HEK293T (cell line): ENCODE data around the gene UMAD1.

Experiments
- CTCF ChIA-PET: fragments of 350-600 bp; formaldehyde crosslinking; extraction: SDS; loops from one replicate; lab custom pipeline; 2021; ENCODE audit warnings: antibody characterized with exemption, inconsistent platforms; lab: Yijun Ruan, JAX
- POLR2A ChIA-PET: fragments of 350-600 bp; formaldehyde crosslinking; extraction: SDS; loops from one replicate; lab custom pipeline; 2020; ENCODE audit warnings: antibody characterized with exemption, inconsistent platforms; lab: Yijun Ruan, JAX
- DNase-seq: peaks from one replicate; pipeline ENCODE4 v3.0.0; 2012; ENCODE audit warnings: mixed read lengths; ENCODE audit errors: extremely low spot score
- ARNT ChIP-seq: fragments of 450-650 bp; IDR thresholded peaks from 2 replicates; pipeline ENCODE4 v1.6.1; 2017; ENCODE audit warnings: mild to moderate bottlenecking
- BHLHE40 ChIP-seq: fragments of 450-650 bp; IDR thresholded peaks from 2 replicates; pipeline ENCODE4 v1.6.1; 2016; ENCODE audit warnings: mild to moderate bottlenecking, moderate library complexity, borderline replicate concordance
- CTBP1 ChIP-seq: fragments of 450-650 bp; IDR thresholded peaks from 2 replicates; pipeline ENCODE4 v1.6.1; 2016; ENCODE audit warnings: borderline replicate concordance
- ELF4 ChIP-seq: fragments of 450-650 bp; IDR thresholded peaks from 2 replicates; pipeline ENCODE4 v1.6.1; 2017; ENCODE audit warnings: antibody characterized with exemption
- FOXA1 ChIP-seq: fragments of 450-650 bp; IDR thresholded peaks from 2 replicates; pipeline ENCODE4 v1.6.1; 2016; ENCODE audit warnings: mild to moderate bottlenecking
- FOXK2 ChIP-seq: fragments of 450-650 bp; IDR thresholded peaks from 2 replicates; pipeline ENCODE4 v1.6.1; 2016; ENCODE audit warnings: mild to moderate bottlenecking
- FOXM1 ChIP-seq: fragments of 450-650 bp; IDR thresholded peaks from 2 replicates; pipeline ENCODE4 v1.6.1; 2017; ENCODE audit warnings: mild to moderate bottlenecking, borderline replicate concordance
- HDGF ChIP-seq: fragments of 450-650 bp; IDR thresholded peaks from 2 replicates; pipeline ENCODE4 v1.6.1; 2017; ENCODE audit warnings: antibody characterized with exemption, borderline replicate concordance
- L3MBTL2 ChIP-seq: fragments of 450-650 bp; conservative IDR thresholded peaks from 2 replicates; pipeline ENCODE4 v1.6.1; 2016; ENCODE audit warnings: mild to moderate bottlenecking
- LEF1 ChIP-seq: fragments of 450-650 bp; IDR thresholded peaks from 2 replicates; pipeline ENCODE4 v1.6.1; 2017; ENCODE audit warnings: mild to moderate bottlenecking, borderline replicate concordance
- NFRKB ChIP-seq: fragments of 450-650 bp; IDR thresholded peaks from 2 replicates; pipeline ENCODE4 v1.6.1; 2016; ENCODE audit warnings: mild to moderate bottlenecking, moderate library complexity
- SP1 ChIP-seq: fragments of 450-650 bp; IDR thresholded peaks from 2 replicates; pipeline ENCODE4 v1.6.1; 2017
- SUZ12 ChIP-seq: fragments of 450-650 bp; IDR thresholded peaks from 2 replicates; pipeline ENCODE4 v1.6.1; 2016; ENCODE audit warnings: mild to moderate bottlenecking
- TARDBP ChIP-seq: fragments of 450-650 bp; IDR thresholded peaks from 2 replicates; pipeline ENCODE4 v1.6.1; 2016
- ZNF384 ChIP-seq: fragments of 450-650 bp; IDR thresholded peaks from 2 replicates; pipeline ENCODE4 v1.6.1; 2016
- TF ChIP-seq, protein P1 (sequence below): fragments of 450-650 bp; IDR thresholded peaks from 2 replicates; pipeline ENCODE4 v1.6.1; 2016

UMAD1 gene

GRCh38 chr7:7786595-7786994 is 146.0 kb downstream of the UMAD1 start:
- TF ChIP-seq NFRKB (no peak), TARDBP (no peak), SP1 (no peak), LEF1 (no peak), ZNF384 (no peak), FOXK2 (no peak), ELF4 (no peak), FOXM1 (no peak), CTBP1 (no peak), FOXA1 (no peak), HDGF (no peak), BHLHE40 (no peak), L3MBTL2 (no peak), SUZ12 (no peak)
- TF ChIP-seq, protein P1, sequence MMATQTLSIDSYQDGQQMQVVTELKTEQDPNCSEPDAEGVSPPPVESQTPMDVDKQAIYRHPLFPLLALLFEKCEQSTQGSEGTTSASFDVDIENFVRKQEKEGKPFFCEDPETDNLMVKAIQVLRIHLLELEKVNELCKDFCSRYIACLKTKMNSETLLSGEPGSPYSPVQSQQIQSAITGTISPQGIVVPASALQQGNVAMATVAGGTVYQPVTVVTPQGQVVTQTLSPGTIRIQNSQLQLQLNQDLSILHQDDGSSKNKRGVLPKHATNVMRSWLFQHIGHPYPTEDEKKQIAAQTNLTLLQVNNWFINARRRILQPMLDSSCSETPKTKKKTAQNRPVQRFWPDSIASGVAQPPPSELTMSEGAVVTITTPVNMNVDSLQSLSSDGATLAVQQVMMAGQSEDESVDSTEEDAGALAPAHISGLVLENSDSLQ = no peak
- ChIA-PET POLR2A (no interaction called here), CTCF (no interaction called here)
- no peak for DNase-seq

DNA sequence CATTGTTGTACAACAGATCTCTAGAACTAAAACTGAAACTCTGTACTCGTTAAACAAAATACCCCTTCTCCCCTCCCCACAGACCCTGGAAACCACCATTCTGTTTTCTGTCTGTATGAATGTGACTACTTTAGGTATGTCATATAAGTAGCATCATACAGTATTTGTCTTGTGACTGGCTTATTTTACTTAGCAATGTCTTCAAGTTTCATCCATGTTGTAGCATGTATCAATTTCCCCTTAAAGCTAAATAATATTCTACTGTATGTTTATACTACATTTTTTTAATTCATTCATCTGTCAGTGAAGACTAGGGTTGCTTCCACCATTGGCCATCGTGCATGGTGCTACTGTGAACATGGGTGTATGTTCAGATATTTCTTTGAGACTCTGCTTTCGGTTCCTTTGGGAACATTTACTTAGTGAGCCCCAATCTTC is 149.0 kb downstream of the UMAD1 start:
- no peak for DNase-seq
- POLR2A ChIA-PET = no interaction called here
- TF ChIP-seq ELF4 (no peak), BHLHE40 (no peak), SUZ12 (no peak), NFRKB (no peak), FOXA1 (no peak), LEF1 (no peak), ARNT (no peak), L3MBTL2 (no peak), CTBP1 (no peak), TARDBP (no peak), ZNF384 (no peak), HDGF (no peak), SP1 (no peak)
- CTCF ChIA-PET = no interaction called here

- TF ChIP-seq ZNF384 = no peak
- no peak for TF ChIP-seq L3MBTL2
- no peak for TF ChIP-seq HDGF
- TF ChIP-seq, protein P1 = no peak
- no peak for TF ChIP-seq ELF4
- no peak for TF ChIP-seq LEF1
- no peak for TF ChIP-seq SUZ12
- no peak for TF ChIP-seq CTBP1
- no peak for TF ChIP-seq BHLHE40
- no peak for TF ChIP-seq ARNT
- TF ChIP-seq NFRKB = no peak
- TF ChIP-seq SP1 = no peak
- TF ChIP-seq FOXM1 = no peak
- no peak for TF ChIP-seq TARDBP
- TF ChIP-seq FOXA1 = no peak
- no peak for TF ChIP-seq FOXK2
- POLR2A ChIA-PET = no interaction called here
Measured at GRCh38 chr7:7790041-7790741, 149.6 kb downstream of the UMAD1 start.

GRCh38 chr7:7791523-7791922 is 151.0 kb downstream of the UMAD1 start:
- ChIA-PET POLR2A (no interaction called here), CTCF (interaction anchor here (0.7 kb wide), 1 partner anchor 84 kb away, joined by 3 read pairs; no protein-coding TSS in a partner anchor)
- no peak for DNase-seq
- TF ChIP-seq ARNT = no peak
- no peak for TF ChIP-seq BHLHE40
- TF ChIP-seq NFRKB = no peak
- no peak for TF ChIP-seq LEF1
- no peak for TF ChIP-seq TARDBP
- no peak for TF ChIP-seq CTBP1
- TF ChIP-seq HDGF = no peak
- TF ChIP-seq SP1 = no peak
- no peak for TF ChIP-seq ELF4
- TF ChIP-seq, protein P1 = no peak
- TF ChIP-seq FOXM1 = no peak
- no peak for TF ChIP-seq FOXA1
- TF ChIP-seq FOXK2 = no peak
- no peak for TF ChIP-seq SUZ12
- no peak for TF ChIP-seq L3MBTL2
- no peak for TF ChIP-seq ZNF384

More at GRCh38 chr7:7790041-7790741, 149.6 kb downstream of the UMAD1 start:
- DNase-seq = no peak
- CTCF ChIA-PET = no interaction called here

DNA sequence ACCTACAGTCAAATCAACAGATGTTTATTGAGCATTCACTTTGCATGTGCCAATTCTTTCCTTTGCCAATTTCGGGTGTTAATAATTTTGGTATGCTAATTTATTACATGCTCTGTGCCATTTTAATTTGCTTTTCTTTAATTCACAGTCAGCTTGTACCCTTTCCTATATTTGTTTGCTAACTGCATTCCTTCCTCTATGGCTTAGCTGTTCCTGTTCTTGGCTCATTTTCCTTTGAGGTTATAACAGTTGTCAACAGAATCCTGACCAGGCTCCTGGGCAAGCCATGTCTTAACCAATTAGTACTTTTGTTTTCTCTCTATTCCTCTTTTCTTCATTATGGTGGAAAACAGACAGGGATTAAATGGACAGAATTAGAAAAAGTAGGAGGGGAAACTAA is 151.5 kb downstream of the UMAD1 start:
- no peak for DNase-seq
- ChIA-PET POLR2A (no interaction called here), CTCF (interaction anchor here (0.7 kb wide), 1 partner anchor 84 kb away, joined by 3 read pairs; no protein-coding TSS in a partner anchor)
- TF ChIP-seq ELF4 (no peak), NFRKB (no peak), LEF1 (no peak), ARNT (no peak), HDGF (no peak), FOXA1 (no peak), L3MBTL2 (no peak), CTBP1 (no peak), TARDBP (no peak), BHLHE40 (no peak)
- TF ChIP-seq, protein P1 = no peak
